ENCODE data around the gene SCARB1. TPM values are rescaled to one million over a fixed set of nuclear protein-coding genes. Genes with fewer than 3 reads are reported as not detected.
"Not testable (repeated sequence)": the region's sequence is repeated elsewhere in the genome, so short reads cannot be mapped to it uniquely, and the experiment has no call there.

Gene SCARB1
- total and polyA plus RNA-seq, 2 donors = 7.8 to 39.6 TPM

- Histone ChIP-seq H3K27ac (ENCODE audit: low read depth) (no peak overlapping the region), H3K4me3 (ENCODE audit: low read depth, low read length) (no peak overlapping the region), H3K4me1 (ENCODE audit: insufficient read depth) (no peaks in the 10 kb centered on the region), H3K36me3 (ENCODE audit: insufficient read depth) (no peaks in the 10 kb centered on the region)
- WGBS = 49% methylated on average over 18 of the region's 18 CpGs
- no peak for DNase-seq (ENCODE audit: extremely low spot score)
Observed at GRCh38 chr12:124898200-124898922, 34.7 kb upstream of the SCARB1 start.

GRCh38 chr12:124896461-124896860 lies 32.8 kb upstream of the SCARB1 start:
- Histone ChIP-seq H3K4me3 (ENCODE audit: low read depth, low read length) (no peak overlapping the region), H3K4me1 (ENCODE audit: insufficient read depth) (no peaks in the 10 kb centered on the region), H3K36me3 (ENCODE audit: insufficient read depth) (no peaks in the 10 kb centered on the region), H3K27ac (ENCODE audit: low read depth) (no peak overlapping the region)
- WGBS = 89% methylated on average over 5 of the region's 5 CpGs
- DNase-seq (ENCODE audit: extremely low spot score) = no peak

GRCh38 chr12:124893792-124894516 lies 30.3 kb upstream of the SCARB1 start:
- Histone ChIP-seq H3K4me3 (ENCODE audit: low read depth, low read length) (no peak overlapping the region), H3K27ac (ENCODE audit: low read depth) (no peak overlapping the region), H3K4me1 (ENCODE audit: insufficient read depth) (no peaks in the 10 kb centered on the region), H3K36me3 (ENCODE audit: insufficient read depth) (no peaks in the 10 kb centered on the region)
- WGBS = 96% methylated on average over 9 of the region's 9 CpGs
- no peak for DNase-seq (ENCODE audit: extremely low spot score)

- DNase-seq (ENCODE audit: extremely low spot score) = no peak
- H3K36me3 ChIP-seq (ENCODE audit: insufficient read depth) = no peaks in the 10 kb centered on the region
- WGBS = 49% methylated on average over 2 of the region's 2 CpGs
- no peaks in the 10 kb centered on the region for H3K4me1 ChIP-seq (ENCODE audit: insufficient read depth)
- H3K27ac ChIP-seq (ENCODE audit: low read depth) = no peak overlapping the region
- H3K4me3 ChIP-seq (ENCODE audit: low read depth, low read length) = no peak overlapping the region
Observed at GRCh38 chr12:124888260-124888659, 24.6 kb upstream of the SCARB1 start.

- H3K36me3 ChIP-seq (ENCODE audit: insufficient read depth); H3K4me3 ChIP-seq (ENCODE audit: low read depth, low read length); H3K27ac ChIP-seq (ENCODE audit: low read depth); DNase-seq (ENCODE audit: extremely low spot score); H3K4me1 ChIP-seq (ENCODE audit: insufficient read depth): not testable (repeated sequence)
- WGBS = 96% methylated on average over 9 of the region's 9 CpGs
Observed at GRCh38 chr12:124887766-124888165, 24.1 kb upstream of the SCARB1 start.

- Histone ChIP-seq H3K27ac (ENCODE audit: low read depth) (no peak overlapping the region), H3K4me3 (ENCODE audit: low read depth, low read length) (no peak overlapping the region), H3K36me3 (ENCODE audit: insufficient read depth) (no peaks in the 10 kb centered on the region), H3K4me1 (ENCODE audit: insufficient read depth) (no peaks in the 10 kb centered on the region)
- DNase-seq (ENCODE audit: extremely low spot score) = no peak
- WGBS = 68% methylated on average over 15 of the region's 15 CpGs
Observed at GRCh38 chr12:124884587-124885438, 21.1 kb upstream of the SCARB1 start.

- no peaks in the 10 kb centered on the region for H3K4me1 ChIP-seq (ENCODE audit: insufficient read depth)
- no peak for DNase-seq (ENCODE audit: extremely low spot score)
- H3K27ac ChIP-seq (ENCODE audit: low read depth) = no peak overlapping the region
- H3K36me3 ChIP-seq (ENCODE audit: insufficient read depth) = no peaks in the 10 kb centered on the region
- WGBS = 87% methylated on average over 10 of the region's 10 CpGs
- H3K4me3 ChIP-seq (ENCODE audit: low read depth, low read length) = no peak overlapping the region
Observed at GRCh38 chr12:124883263-124884130, 19.8 kb upstream of the SCARB1 start.

GRCh38 chr12:124881123-124881522 lies 17.5 kb upstream of the SCARB1 start:
- WGBS = 62% methylated on average over 10 of the region's 10 CpGs

GRCh38 chr12:124880335-124880734 lies 16.7 kb upstream of the SCARB1 start:
- not testable (repeated sequence) for H3K4me3 ChIP-seq (ENCODE audit: low read depth, low read length); DNase-seq (ENCODE audit: extremely low spot score); H3K27ac ChIP-seq (ENCODE audit: low read depth); H3K4me1 ChIP-seq (ENCODE audit: insufficient read depth); H3K36me3 ChIP-seq (ENCODE audit: insufficient read depth)
- 93% methylated on average over 11 of the region's 11 CpGs for WGBS

More at GRCh38 chr12:124881123-124881522, 17.5 kb upstream of the SCARB1 start:
- DNase-seq (ENCODE audit: extremely low spot score) = no peak
- no peaks in the 10 kb centered on the region for H3K36me3 ChIP-seq (ENCODE audit: insufficient read depth)
- no peak overlapping the region for H3K27ac ChIP-seq (ENCODE audit: low read depth)
- H3K4me3 ChIP-seq (ENCODE audit: low read depth, low read length) = no peak overlapping the region
- no peaks in the 10 kb centered on the region for H3K4me1 ChIP-seq (ENCODE audit: insufficient read depth)

- WGBS = 93% methylated on average over 18 of the region's 18 CpGs
- Histone ChIP-seq H3K36me3 (ENCODE audit: insufficient read depth) (no peaks in the 10 kb centered on the region), H3K4me3 (ENCODE audit: low read depth, low read length) (no peak overlapping the region), H3K4me1 (ENCODE audit: insufficient read depth) (no peaks in the 10 kb centered on the region), H3K27ac (ENCODE audit: low read depth) (no peak overlapping the region)
- DNase-seq (ENCODE audit: extremely low spot score) = no peak
Observed at GRCh38 chr12:124878795-124879516, 15.3 kb upstream of the SCARB1 start.

- H3K4me3 ChIP-seq (ENCODE audit: low read depth, low read length) = no peak overlapping the region
- H3K4me1 ChIP-seq (ENCODE audit: insufficient read depth) = no peaks in the 10 kb centered on the region
- WGBS = 63% methylated on average over 3 of the region's 3 CpGs
- DNase-seq (ENCODE audit: extremely low spot score) = no peak
- no peaks in the 10 kb centered on the region for H3K36me3 ChIP-seq (ENCODE audit: insufficient read depth)
- H3K27ac ChIP-seq (ENCODE audit: low read depth) = no peak overlapping the region
Observed at GRCh38 chr12:124877423-124877822, 13.8 kb upstream of the SCARB1 start.

- DNase-seq (ENCODE audit: extremely low spot score) = no peak
- WGBS = 93% methylated on average over 2 of the region's 2 CpGs
- H3K4me1 ChIP-seq (ENCODE audit: insufficient read depth) = no peaks in the 10 kb centered on the region
- H3K27ac ChIP-seq (ENCODE audit: low read depth) = no peak overlapping the region
- H3K4me3 ChIP-seq (ENCODE audit: low read depth, low read length) = no peak overlapping the region
- no peaks in the 10 kb centered on the region for H3K36me3 ChIP-seq (ENCODE audit: insufficient read depth)
Observed at GRCh38 chr12:124876171-124876570, 12.5 kb upstream of the SCARB1 start.
